ENCODE measurements around the gene FAM98B.

The FAM98B gene

DNA sequence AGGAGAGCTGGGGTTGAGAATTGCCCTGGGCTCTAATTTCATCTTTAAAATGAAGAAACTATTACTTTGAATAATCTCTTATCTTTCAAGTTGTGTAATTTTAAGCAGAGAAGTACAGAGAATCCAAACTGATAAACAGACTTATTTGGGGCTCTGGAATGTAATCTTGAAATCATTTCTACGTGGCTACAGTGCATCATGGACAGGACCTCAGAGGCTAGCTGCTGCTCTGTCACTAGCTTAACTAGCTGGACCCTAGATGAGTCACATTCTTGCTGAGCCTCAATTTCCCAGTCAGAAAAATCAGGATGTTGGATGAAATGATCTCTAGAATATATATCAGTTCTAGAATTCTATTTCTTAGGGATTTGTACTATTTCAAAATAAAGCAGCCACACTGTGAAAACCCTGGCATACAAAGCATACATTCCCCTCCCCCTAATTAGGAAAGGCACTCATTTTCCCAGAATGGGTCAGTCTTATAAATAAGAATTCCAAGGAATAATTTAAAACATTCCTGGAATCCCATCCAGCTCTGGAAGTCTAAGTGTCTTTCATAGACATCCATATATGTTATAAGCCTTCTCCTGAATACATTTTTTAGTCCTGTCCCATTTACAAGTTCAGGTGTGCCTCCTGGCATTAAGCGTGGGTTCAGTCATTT is 63.5 kb downstream of the FAM98B start:
- TF ChIP-seq, protein P1, sequence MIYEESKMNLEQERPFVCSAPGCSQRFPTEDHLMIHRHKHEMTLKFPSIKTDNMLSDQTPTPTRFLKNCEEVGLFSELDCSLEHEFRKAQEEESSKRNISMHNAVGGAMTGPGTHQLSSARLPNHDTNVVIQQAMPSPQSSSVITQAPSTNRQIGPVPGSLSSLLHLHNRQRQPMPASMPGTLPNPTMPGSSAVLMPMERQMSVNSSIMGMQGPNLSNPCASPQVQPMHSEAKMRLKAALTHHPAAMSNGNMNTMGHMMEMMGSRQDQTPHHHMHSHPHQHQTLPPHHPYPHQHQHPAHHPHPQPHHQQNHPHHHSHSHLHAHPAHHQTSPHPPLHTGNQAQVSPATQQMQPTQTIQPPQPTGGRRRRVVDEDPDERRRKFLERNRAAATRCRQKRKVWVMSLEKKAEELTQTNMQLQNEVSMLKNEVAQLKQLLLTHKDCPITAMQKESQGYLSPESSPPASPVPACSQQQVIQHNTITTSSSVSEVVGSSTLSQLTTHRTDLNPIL (CRISPR knock-in tag; IDR thresholded peaks at IDR 0.05; ENCODE audit: low read depth), result no peak
- no peak for TF ChIP-seq CSDC2 (CRISPR knock-in tag; IDR thresholded peaks at IDR 0.05)
- TF ChIP-seq, protein P2, sequence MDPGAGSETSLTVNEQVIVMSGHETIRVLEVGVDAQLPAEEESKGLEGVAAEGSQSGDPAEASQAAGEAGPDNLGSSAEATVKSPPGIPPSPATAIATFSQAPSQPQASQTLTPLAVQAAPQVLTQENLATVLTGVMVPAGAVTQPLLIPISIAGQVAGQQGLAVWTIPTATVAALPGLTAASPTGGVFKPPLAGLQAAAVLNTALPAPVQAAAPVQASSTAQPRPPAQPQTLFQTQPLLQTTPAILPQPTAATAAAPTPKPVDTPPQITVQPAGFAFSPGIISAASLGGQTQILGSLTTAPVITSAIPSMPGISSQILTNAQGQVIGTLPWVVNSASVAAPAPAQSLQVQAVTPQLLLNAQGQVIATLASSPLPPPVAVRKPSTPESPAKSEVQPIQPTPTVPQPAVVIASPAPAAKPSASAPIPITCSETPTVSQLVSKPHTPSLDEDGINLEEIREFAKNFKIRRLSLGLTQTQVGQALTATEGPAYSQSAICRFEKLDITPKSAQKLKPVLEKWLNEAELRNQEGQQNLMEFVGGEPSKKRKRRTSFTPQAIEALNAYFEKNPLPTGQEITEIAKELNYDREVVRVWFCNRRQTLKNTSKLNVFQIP (CRISPR knock-in tag; IDR thresholded peaks at IDR 0.05; ENCODE audit: borderline replicate concordance, low read depth), result no peak
- ATAC-seq, result no peak

DNA sequence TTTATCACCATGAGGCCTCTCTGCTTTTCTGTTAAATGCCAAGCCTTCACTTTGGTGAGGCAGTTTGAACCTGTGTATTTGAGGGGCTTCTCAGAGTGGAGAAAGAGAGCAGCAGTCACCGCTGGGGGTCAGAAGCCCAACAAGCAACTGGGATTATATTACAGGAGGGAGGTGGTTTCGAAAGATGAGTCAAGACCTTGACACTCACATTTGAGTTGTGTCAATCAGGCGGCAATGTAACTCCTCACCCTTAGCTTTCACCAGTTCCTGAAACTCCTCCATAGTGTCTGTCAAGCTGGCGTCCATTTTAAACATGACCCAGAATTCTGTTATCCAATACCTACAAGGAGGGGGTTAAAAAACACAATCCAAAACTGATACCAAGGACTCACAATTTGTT is 64.2 kb downstream of the FAM98B start:
- ATAC-seq, result no peak
- TF ChIP-seq SNAI2 (CRISPR knock-in tag; IDR thresholded peaks at IDR 0.05) (no peak), TCF4 (CRISPR knock-in tag; IDR thresholded peaks at IDR 0.05; ENCODE audit: borderline replicate concordance) (no peak), GLIS3 (CRISPR knock-in tag; IDR thresholded peaks at IDR 0.05) (no peak), BACH2 (CRISPR knock-in tag; IDR thresholded peaks at IDR 0.05; ENCODE audit: borderline replicate concordance) (no peak), CSDC2 (CRISPR knock-in tag; IDR thresholded peaks at IDR 0.05) (no peak), PPARA (CRISPR knock-in tag; IDR thresholded peaks at IDR 0.05; ENCODE audit: borderline replicate concordance) (no peak), ZC3H10 (CRISPR knock-in tag; IDR thresholded peaks at IDR 0.05) (no peak), RARB (CRISPR knock-in tag; IDR thresholded peaks at IDR 0.05) (no peak), ZFP3 (CRISPR knock-in tag; IDR thresholded peaks at IDR 0.05) (no peak), ZNF8 (CRISPR knock-in tag; IDR thresholded peaks at IDR 0.05) (no peak)
- TF ChIP-seq, protein P3, sequence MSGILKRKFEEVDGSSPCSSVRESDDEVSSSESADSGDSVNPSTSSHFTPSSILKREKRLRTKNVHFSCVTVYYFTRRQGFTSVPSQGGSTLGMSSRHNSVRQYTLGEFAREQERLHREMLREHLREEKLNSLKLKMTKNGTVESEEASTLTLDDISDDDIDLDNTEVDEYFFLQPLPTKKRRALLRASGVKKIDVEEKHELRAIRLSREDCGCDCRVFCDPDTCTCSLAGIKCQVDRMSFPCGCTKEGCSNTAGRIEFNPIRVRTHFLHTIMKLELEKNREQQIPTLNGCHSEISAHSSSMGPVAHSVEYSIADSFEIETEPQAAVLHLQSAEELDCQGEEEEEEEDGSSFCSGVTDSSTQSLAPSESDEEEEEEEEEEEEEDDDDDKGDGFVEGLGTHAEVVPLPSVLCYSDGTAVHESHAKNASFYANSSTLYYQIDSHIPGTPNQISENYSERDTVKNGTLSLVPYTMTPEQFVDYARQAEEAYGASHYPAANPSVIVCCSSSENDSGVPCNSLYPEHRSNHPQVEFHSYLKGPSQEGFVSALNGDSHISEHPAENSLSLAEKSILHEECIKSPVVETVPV (CRISPR knock-in tag; IDR thresholded peaks at IDR 0.05), result no peak
- TF ChIP-seq, protein P1 (CRISPR knock-in tag; IDR thresholded peaks at IDR 0.05; ENCODE audit: low read depth), result no peak
- TF ChIP-seq, protein P4, sequence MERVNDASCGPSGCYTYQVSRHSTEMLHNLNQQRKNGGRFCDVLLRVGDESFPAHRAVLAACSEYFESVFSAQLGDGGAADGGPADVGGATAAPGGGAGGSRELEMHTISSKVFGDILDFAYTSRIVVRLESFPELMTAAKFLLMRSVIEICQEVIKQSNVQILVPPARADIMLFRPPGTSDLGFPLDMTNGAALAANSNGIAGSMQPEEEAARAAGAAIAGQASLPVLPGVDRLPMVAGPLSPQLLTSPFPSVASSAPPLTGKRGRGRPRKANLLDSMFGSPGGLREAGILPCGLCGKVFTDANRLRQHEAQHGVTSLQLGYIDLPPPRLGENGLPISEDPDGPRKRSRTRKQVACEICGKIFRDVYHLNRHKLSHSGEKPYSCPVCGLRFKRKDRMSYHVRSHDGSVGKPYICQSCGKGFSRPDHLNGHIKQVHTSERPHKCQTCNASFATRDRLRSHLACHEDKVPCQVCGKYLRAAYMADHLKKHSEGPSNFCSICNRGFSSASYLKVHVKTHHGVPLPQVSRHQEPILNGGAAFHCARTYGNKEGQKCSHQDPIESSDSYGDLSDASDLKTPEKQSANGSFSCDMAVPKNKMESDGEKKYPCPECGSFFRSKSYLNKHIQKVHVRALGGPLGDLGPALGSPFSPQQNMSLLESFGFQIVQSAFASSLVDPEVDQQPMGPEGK (CRISPR knock-in tag; IDR thresholded peaks at IDR 0.05; ENCODE audit: borderline replicate concordance), result no peak
- TF ChIP-seq, protein P2 (CRISPR knock-in tag; IDR thresholded peaks at IDR 0.05; ENCODE audit: borderline replicate concordance, low read depth), result no peak
- TF ChIP-seq, protein P5, sequence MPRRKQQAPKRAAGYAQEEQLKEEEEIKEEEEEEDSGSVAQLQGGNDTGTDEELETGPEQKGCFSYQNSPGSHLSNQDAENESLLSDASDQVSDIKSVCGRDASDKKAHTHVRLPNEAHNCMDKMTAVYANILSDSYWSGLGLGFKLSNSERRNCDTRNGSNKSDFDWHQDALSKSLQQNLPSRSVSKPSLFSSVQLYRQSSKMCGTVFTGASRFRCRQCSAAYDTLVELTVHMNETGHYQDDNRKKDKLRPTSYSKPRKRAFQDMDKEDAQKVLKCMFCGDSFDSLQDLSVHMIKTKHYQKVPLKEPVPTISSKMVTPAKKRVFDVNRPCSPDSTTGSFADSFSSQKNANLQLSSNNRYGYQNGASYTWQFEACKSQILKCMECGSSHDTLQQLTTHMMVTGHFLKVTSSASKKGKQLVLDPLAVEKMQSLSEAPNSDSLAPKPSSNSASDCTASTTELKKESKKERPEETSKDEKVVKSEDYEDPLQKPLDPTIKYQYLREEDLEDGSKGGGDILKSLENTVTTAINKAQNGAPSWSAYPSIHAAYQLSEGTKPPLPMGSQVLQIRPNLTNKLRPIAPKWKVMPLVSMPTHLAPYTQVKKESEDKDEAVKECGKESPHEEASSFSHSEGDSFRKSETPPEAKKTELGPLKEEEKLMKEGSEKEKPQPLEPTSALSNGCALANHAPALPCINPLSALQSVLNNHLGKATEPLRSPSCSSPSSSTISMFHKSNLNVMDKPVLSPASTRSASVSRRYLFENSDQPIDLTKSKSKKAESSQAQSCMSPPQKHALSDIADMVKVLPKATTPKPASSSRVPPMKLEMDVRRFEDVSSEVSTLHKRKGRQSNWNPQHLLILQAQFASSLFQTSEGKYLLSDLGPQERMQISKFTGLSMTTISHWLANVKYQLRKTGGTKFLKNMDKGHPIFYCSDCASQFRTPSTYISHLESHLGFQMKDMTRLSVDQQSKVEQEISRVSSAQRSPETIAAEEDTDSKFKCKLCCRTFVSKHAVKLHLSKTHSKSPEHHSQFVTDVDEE (CRISPR knock-in tag; IDR thresholded peaks at IDR 0.05), result no peak

DNA sequence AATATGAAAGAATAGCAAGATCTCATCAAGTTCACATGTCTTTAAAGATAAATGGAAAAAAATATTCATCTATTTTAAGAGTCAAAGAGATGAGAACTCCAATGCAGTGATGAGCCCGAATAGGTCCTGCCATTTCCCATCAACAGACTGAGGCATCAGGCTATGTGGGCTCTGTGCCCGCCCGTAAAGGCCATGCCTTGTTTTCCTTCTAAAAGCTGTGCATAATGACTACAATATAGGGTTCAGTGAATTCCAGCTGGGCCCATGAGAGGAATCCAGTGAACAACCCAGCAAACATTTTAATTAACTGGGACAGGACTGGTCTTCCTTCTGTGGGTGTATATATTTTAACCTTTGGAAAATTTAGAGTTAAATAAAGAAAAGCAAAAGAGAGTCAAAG is 66.1 kb downstream of the FAM98B start:
- no peak for TF ChIP-seq ZNF70 (CRISPR knock-in tag; IDR thresholded peaks at IDR 0.05)
- TF ChIP-seq, protein P5 (CRISPR knock-in tag; IDR thresholded peaks at IDR 0.05), result no peak
- TF ChIP-seq ISL1 (CRISPR knock-in tag; IDR thresholded peaks at IDR 0.05), result no peak
- ATAC-seq, result no peak
